Breast epithelium (tissue), 4 donors: ENCODE measurements around the gene ZNF783. TPM values are rescaled to one million over a fixed set of nuclear protein-coding genes. Genes with fewer than 3 reads are reported as not detected.
"Not testable (repeated sequence)": the region's sequence is repeated elsewhere in the genome, so short reads cannot be mapped to it uniquely, and the experiment has no call there.

Source experiments
- DNase-seq, 2 donors: peaks; one replicate each; pipeline ENCODE4 v3.0.0-alpha.2; 2019; ENCODE audit warnings: low spot score in 2 of 2
- H3K27ac ChIP-seq, 2 donors: fragments of 200-600 bp; sonication (generic) in 1 of 2; one replicate each; pipeline ENCODE4 v1.5.1; 2016 to 2019; ENCODE audit warnings: mild to moderate bottlenecking in 1 of 2
- H3K27me3 ChIP-seq, 2 donors: fragments of 200-600 bp; sonication (generic) in 1 of 2; one replicate each; pipeline versions ENCODE4 v1.5.1 to v1.6.0; 2017 to 2019; ENCODE audit warnings: control low read depth in 1 of 2, mild to moderate bottlenecking in 1 of 2
- H3K36me3 ChIP-seq: fragments of 200-600 bp; one replicate; pipeline ENCODE4 v1.5.1; 2019
- H3K4me1 ChIP-seq, 2 donors: fragments of 200-600 bp; sonication (generic); one replicate each; pipeline ENCODE4 v1.5.1; 2016 to 2019; ENCODE audit warnings: control low read depth in 1 of 2
- H3K4me3 ChIP-seq, 3 donors: fragments of 200-600 bp; sonication (generic); 1 replicate in 2 of 3; 2 replicates in 1 of 3; pipeline ENCODE4 v1.5.1; 2016 to 2019; ENCODE audit warnings: mild to moderate bottlenecking in 3 of 3, moderate library complexity in 2 of 3
- H3K9me3 ChIP-seq, 2 donors: fragments of 200-600 bp; sonication (generic) in 1 of 2; one replicate each; pipeline ENCODE4 v1.5.1; 2016 to 2019; ENCODE audit warnings: control low read depth in 1 of 2
- POLR2A ChIP-seq: fragments of 450-650 bp; IDR thresholded peaks from one replicate; pipeline ENCODE4 v1.6.1; 2016; ENCODE audit warnings: antibody characterized with exemption, mild to moderate bottlenecking, moderate library complexity
- POLR2AphosphoS5 ChIP-seq, 3 donors: sonication (generic); formaldehyde crosslinking; IDR thresholded peaks; one replicate each; pipeline ENCODE4 v1.6.1; 2017; ENCODE audit warnings: antibody characterized with exemption in 3 of 3
- intact Hi-C: fragments of 100-400 bp; cut with DNase I; formaldehyde crosslinking; loops from one replicate; pipeline ENCODE4 v1.15.1; 2023; ENCODE audit warnings: low total_unique reads
- total RNA-seq, 3 donors: library from RNA; depleted of rRNA; stranded (reverse); fragments of >200 nt; gene quantifications; one replicate each; pipeline ENCODE4 v1.1.0, GENCODE V29; 2016
- TF ChIP-seq, protein P1 (sequence below), 3 donors: fragments of 450-650 bp; IDR thresholded peaks; one replicate each; pipeline ENCODE4 v1.5.1; 2016 to 2017; ENCODE audit warnings: antibody characterized with exemption in 3 of 3, mild to moderate bottlenecking in 3 of 3, moderate library complexity in 3 of 3

ZNF783 gene
- total RNA-seq, 3 donors from 2014 or later, result 13.6 to 23.9 (median 17.6) TPM

DNA sequence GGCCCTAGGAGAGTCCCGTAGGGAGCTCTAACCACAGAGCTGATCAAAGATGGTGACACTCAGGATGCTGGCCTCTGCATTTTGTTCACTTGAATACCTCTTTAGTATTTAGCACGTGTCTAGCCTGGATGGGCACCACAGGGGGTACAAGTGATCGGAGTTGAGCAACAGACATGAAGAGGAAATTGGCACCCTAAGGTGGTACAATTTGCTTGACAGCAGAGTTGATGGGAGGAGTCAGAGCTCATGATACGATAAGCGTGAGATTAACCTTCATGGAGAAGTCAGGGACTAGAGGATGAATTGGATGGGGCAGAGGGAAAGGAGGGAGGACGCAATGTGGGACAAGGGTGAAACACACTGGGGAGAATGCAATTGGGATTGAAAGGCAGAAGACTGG is 32.5 kb upstream of the ZNF783 start:
- H3K4me1 ChIP-seq, result no peaks in the 10 kb centered on the region
- DNase-seq, result no peak
- H3K27ac ChIP-seq, result no peak overlapping the region
- H3K4me3 ChIP-seq, result no peak overlapping the region
- H3K27me3 ChIP-seq, result no peaks in the 10 kb centered on the region
- H3K36me3 ChIP-seq, result no peaks in the 10 kb centered on the region
- H3K9me3 ChIP-seq, result no peaks in the 10 kb centered on the region
- no peak for TF ChIP-seq POLR2AphosphoS5 (IDR thresholded peaks at IDR 0.05)
- TF ChIP-seq, protein P1, sequence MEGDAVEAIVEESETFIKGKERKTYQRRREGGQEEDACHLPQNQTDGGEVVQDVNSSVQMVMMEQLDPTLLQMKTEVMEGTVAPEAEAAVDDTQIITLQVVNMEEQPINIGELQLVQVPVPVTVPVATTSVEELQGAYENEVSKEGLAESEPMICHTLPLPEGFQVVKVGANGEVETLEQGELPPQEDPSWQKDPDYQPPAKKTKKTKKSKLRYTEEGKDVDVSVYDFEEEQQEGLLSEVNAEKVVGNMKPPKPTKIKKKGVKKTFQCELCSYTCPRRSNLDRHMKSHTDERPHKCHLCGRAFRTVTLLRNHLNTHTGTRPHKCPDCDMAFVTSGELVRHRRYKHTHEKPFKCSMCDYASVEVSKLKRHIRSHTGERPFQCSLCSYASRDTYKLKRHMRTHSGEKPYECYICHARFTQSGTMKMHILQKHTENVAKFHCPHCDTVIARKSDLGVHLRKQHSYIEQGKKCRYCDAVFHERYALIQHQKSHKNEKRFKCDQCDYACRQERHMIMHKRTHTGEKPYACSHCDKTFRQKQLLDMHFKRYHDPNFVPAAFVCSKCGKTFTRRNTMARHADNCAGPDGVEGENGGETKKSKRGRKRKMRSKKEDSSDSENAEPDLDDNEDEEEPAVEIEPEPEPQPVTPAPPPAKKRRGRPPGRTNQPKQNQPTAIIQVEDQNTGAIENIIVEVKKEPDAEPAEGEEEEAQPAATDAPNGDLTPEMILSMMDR (IDR thresholded peaks at IDR 0.05), result no peak
- TF ChIP-seq POLR2A, result no peak
- intact Hi-C loops, result no loop called here

DNA sequence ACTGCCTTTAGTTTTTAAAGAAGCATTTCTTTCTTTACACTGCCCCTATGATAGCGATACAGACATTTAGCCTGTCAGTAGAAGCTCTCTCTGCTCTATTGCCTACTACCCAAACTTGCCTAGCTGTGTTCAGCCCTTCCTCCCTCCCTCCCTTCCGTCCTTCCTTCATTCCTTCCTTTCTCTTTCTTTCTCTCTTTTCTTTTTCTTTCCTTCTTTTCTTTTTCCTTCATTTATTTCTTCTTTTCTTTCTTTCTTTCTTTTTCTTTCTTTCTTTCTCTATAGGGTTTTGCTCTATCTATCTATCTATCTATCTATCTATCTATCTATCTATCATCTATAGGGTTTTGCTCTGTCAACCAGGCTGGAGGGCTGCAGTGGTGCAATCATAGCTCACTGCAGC is 29.6 kb upstream of the ZNF783 start:
- no peak for TF ChIP-seq POLR2AphosphoS5 (IDR thresholded peaks at IDR 0.05)
- TF ChIP-seq, protein P1 (IDR thresholded peaks at IDR 0.05), result no peak
- TF ChIP-seq POLR2A, result no peak
- intact Hi-C loops, result no loop called here
- Histone ChIP-seq H3K4me1 (no peaks in the 10 kb centered on the region), H3K27ac (no peak overlapping the region), H3K9me3 (no peaks in the 10 kb centered on the region), H3K36me3 (no peaks in the 10 kb centered on the region), H3K27me3 (no peaks in the 10 kb centered on the region), H3K4me3 (no peak overlapping the region)
- DNase-seq, result no peak

DNA sequence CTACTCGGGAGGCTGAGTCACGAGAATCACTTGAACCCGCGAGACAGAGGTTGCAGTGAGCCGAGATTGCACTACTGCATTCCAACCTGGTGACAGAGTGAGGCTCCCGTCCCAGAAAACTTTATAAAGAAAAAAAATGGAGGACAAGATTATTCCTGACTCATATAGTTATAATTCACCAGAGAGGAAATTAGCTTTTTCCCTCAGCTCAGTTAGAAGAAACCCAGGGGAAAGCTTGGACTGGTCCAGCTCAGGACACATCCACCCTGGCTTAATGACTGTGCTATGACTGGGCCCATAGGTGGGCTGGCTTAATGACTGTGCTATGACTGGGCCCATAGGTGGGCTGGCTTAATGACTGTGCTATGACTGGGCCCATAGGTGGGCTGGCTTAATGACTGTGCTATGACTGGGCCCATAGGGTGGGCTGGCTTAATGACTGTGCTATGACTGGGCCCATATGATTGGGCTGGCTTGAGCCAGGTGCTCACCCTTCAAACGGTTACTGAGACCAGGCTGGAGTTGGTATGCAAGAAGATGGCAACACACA is 28.3 kb upstream of the ZNF783 start:
- not testable (repeated sequence) for H3K27ac ChIP-seq

DNA sequence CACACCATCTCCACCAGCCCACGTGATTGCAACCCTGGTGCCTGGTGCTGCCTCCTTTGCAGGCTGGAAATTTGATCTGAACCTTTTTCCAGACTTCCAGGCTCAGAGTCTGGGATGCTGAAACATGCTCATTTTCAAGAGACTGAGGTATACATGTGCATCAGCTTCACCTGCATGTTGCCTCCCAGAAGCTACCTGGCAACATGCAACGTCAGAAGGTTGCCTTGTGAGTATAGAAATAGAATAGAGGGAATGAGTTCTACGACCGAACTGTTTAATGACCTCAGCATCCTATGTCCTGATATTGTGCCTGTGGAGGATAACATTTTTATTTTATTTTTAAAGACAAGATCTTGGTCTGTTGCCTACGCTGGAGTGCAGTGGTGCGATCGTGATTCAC is 24.5 kb upstream of the ZNF783 start:
- H3K9me3 ChIP-seq, result peaks cover 0 to under 1% of the 10 kb centered on the region in 2 donors
- no peak for DNase-seq
- no peak overlapping the region for H3K4me3 ChIP-seq
- H3K4me1 ChIP-seq, result peaks cover 0 to 10% of the 10 kb centered on the region in 2 donors
- H3K36me3 ChIP-seq, result no peaks in the 10 kb centered on the region
- H3K27me3 ChIP-seq, result no peaks in the 10 kb centered on the region
- no peak overlapping the region for H3K27ac ChIP-seq
- TF ChIP-seq POLR2AphosphoS5 (IDR thresholded peaks at IDR 0.05) (no peak), POLR2A (no peak)
- TF ChIP-seq, protein P1 (IDR thresholded peaks at IDR 0.05), result no peak
- intact Hi-C loops, result no loop called here

More for the DNA sequence above, 28.3 kb upstream of the ZNF783 start:
- intact Hi-C loops, H3K9me3 ChIP-seq, H3K4me1 ChIP-seq, H3K36me3 ChIP-seq, DNase-seq, H3K4me3 ChIP-seq, H3K27me3 ChIP-seq: not testable (repeated sequence)

DNA sequence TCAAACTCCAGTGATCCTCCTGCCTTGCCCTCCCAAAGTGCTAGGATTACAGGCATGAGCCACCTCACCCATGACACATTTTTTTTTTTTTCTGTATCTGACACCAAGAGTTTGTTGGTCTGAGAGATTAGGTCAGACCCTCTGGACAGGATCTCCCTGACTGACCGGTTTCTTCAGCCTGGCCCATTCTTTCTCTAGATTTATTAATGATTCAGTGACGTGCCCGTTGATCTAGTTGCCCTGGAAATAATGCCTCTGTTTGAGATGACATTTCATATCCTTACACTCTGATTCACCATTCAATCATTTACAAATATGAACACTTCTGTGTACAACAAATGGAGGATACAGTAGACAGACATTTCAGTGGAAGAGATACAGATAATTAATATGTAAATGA is 23.9 kb upstream of the ZNF783 start:
- TF ChIP-seq POLR2AphosphoS5 (IDR thresholded peaks at IDR 0.05), result no peak
- no peak for TF ChIP-seq POLR2A
- TF ChIP-seq, protein P1 (IDR thresholded peaks at IDR 0.05), result no peak
- H3K27me3 ChIP-seq, result no peaks in the 10 kb centered on the region
- H3K9me3 ChIP-seq, result peaks cover 0 to 6% of the 10 kb centered on the region in 2 donors
- H3K4me1 ChIP-seq, result peaks cover 0 to 10% of the 10 kb centered on the region in 2 donors
- intact Hi-C loops, result no loop called here
- no peak for DNase-seq
- no peaks in the 10 kb centered on the region for H3K36me3 ChIP-seq
- H3K4me3 ChIP-seq, result no peak overlapping the region
- H3K27ac ChIP-seq, result no peak overlapping the region
